GM19467 (cell line): Measurements from ENCODE around the gene ABL1.
"Not testable (repeated sequence)": the region's sequence is repeated elsewhere in the genome, so short reads cannot be mapped to it uniquely, and the experiment has no call there.

Experiments used
- ATAC-seq: cut with Tn5 transposase; IDR thresholded peaks from one replicate; pipeline ENCODE4 v1.9.1; 2021; ENCODE audit warnings: mild to moderate bottlenecking, moderate library complexity; ENCODE audit not compliant: unreplicated experiment

ABL1 gene

DNA sequence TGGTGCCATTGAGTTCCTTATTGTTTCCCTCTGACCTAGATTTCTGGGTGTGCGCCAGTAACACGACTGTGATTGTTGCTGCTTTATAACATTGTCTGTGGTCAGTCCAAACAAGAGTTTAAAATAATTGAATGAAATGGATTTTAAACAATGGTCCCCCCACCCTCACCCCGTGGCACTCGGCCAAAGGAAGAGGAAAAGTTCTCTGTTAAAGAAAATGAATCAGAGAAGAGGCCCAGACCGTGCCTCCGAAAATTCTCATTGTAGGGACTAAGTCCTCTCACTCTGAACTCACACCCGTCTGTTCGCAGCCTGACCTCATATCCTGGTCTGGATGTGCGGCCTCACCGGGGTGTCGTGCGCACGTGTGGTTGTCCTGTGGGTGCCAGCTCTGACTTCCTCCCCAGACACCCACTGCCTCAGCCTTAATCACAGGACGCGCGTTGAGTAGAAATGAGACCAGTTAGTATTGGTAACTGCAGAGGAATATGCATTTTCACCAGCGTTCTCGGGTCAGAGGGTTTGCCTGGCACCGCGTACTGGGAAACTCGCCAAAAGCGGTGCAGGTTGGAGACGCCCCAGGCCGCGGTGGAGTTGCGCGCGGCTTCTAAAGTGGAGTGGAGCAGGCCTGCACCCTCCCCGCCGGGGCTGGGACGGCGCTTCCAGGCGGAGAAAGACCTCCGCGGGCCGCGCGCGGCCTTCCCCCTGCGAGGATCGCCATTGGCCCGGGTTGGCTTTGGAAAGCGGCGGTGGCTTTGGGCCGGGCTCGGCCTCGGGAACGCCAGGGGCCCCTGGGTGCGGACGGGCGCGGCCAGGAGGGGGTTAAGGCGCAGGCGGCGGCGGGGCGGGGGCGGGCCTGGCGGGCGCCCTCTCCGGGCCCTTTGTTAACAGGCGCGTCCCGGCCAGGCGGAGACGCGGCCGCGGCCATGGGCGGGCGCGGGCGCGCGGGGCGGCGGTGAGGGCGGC, at the start of gene ABL1:
TSS of gene ABL1 (plus strand) at position 884 of the 966 bp plus-strand sequence. CDS start 193 bp downstream, outside the sequence.
- peak; percentile 60 for ATAC-seq

DNA sequence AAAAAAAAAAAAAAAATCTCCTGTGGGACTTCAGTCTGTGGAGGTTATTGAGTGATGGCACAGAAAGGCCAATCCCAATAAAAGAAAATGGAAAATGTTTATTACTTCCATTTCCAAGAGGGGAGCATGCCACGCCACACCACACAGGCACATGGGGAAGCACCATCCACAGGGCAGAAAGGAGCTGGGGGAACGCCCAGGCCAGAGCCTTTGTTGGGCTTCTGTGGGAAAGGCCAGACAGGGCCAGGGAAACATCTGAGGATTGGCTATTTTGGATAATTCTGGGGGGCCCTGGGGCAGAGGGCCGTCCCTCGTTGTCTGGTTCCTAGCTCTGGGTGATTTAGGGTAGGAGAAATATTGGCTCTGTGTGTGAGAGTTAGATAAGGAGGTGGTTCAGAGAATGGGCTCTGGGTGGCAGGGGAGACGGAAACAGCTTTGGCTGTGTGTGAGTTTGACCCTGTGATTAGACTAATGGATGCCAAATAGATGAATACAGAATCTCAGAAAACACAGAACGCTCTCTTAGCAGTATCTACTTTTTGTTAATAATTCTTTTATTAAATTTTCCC, 49.0 kb upstream of the ABL1 start:
- no peak for ATAC-seq

DNA sequence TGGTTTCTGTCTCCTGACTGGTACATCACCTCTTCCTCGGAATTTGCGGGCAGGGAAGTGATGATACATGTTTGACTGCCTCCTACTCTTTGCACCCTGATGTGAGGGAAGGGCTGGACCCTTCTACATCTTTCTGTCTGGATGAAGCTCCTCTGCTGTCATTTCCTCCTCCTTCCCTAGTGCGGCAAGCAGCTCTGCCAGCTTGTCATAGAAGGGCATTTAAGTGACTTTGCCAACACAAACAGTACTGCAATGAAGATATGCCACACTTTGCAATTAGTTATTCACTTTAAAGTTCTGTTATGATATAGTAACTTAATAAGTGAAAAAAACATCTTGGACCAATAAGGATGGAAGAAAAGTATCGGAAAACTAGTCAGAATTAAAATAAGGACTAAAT, 48.5 kb upstream of the ABL1 start:
- no peak for ATAC-seq

DNA sequence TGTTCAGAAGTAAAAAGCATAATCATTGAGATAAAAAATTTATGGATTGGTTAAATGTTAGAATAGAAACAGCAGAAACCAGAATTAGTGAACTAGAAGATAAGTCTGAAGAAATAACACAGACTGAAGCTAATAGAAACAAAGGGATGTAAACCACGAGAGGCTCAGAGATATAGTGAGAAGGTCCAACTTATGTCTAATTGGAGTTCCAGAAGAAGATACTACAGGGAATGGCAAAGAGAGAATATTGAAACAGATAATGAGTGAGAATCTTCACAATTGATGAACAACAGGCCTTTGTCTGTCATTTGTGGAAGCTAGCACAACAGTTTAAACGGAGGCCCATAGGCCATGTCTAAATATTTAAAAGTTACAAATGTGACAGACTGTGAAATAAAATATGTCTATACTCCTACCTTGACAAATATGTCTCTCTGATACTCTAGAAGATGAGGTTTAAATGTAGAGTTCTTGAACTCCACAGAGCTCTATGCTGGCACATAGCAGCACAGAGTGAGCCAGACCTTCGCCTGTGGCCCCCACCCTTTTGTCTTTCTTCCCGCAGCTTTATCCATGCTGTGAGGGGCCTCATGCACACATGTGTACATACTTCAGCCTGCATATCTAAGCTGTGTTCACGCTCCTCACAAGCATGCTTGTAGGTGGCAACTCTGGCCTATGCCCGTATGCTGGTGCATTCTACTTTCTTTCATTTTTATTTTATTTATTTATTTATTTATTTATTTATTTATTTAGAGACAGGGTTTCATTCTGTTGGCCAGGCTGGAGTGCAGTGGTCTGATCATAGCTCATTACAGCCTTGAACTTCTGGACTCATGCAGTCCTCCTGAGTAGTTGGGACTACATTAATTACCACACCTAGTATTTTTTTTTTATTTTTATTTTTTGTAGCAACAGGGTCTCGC, 45.0 kb upstream of the ABL1 start:
- no peak for ATAC-seq

DNA sequence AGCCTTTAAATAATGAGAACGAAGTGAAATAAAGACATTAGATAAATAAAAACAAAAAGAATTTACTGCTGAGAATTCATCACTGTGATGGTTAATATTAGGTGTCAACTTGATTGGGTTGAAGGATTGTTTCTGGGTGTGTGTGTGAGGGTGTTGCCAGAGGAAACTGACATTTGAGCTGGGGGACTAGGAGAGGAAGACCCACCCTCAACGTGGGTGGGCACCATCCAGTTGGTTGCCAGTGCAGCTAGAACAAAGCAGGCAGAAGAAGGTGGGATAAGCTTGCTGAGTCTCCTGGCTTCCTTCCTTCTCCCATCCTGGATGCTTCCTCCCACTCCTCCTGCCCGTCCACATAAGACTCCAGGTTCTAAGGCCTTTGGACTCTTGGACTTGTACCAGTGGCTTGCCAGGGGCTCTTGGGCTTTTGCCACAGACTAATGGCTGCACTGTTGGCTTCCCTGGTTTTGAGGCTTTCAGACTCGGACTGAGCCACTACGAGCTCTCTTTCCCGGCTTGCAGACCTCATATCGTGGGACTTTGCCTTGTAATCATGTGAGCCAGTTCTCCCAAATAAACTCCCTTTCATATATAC, 43.7 kb upstream of the ABL1 start:
- no peak for ATAC-seq

DNA sequence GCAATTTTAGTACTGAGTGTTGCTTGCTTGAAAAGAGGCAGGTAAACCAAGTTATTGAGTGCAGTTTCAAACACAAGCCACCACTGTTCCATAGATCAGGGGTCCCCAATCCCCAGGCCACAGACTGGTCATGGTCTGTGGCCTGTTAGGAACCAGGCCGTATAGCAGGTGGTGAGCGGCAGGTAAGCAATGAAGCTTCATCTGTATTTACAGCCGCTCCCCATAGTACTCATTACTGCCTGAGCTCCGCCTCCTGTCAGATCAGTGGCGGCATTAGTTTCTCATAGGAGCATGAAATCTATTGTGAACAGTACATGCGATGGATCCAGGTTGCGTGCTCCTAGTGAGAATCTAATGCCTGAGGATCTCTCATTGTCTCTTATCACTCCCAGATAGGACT, 41.5 kb upstream of the ABL1 start:
- ATAC-seq, result no peak

DNA sequence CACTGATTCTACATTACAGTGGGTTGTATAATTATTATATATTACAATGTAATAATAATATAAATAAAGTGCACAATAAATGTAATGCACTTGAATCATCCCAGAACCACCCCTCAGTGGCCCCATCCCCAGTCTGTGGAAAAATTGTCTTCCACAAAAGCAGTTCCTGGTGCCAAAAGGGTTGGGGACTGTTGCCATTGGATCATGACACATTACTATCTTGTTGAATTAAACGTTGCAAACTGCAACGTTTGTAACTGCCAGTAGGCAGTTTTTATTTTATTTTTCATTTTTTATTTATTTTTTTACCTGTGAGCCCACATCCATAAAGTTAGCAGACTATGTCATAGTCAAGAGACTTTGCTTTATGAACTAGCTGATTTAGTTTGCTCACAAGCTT, 41.0 kb upstream of the ABL1 start:
- not testable (repeated sequence) for ATAC-seq

DNA sequence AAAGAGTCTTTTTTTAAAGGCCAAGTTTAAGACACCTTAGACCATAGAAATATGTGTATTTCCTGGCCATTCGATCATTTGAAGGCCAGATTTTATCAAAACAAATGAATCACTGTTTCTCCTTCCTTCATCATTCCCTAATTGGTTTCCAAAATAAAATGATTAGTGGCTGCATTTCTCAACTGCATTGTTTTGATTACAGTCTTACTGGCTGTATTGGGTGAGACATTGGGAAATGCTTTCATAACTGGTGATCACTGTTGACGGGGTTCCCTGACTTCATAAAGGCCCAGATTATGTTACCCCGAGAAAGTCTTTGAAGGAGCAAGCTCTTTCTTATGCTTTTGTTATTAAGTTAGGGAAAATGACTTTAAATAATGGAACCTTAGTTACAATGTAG, 40.6 kb upstream of the ABL1 start:
- not testable (repeated sequence) for ATAC-seq

DNA sequence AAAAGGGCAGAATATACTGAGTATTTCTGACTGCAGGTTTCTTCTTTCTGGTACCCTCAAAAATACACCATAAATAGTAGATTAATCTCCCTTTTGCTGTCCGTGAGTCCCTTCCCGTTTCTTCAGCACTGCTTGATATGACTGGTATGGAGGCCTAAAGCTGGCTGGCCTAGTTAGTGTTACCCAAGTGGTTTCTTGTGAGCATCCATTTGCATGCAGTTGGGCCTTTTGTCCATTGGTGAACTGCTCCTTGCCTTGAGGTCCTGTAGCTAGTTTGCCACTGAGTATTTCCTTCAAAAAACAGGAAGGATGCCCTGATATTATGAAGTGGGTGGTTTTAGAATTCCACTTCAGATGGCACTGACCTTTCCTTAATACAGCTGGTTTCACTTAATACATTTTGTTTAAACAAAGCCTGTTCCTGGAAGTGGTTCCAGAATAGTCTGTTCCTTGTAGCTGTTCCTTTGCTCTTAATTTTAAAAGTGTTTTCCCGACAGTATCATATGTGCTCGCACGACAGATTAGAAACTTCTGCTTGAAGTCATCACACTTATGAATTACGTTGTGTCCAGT, 40.0 kb upstream of the ABL1 start:
- ATAC-seq, result no peak

DNA sequence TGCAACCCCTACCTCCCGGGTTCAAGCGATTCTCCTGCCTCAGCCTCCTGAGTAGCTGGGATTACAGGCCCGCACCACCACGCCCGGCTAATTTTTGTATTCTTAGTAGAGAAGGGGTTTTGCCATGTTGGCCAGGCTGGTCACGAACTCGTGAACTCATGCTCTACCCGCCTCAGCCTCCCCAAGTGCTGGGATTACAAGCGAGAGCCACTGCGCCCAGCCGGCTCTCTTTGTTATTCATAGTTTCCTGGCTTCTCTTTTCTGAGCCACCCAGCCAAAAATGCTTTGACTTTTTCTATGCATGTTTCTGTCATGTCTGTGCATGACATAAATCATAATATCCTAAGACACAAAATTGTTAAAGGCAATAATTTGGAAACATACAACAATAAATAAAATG, 31.9 kb upstream of the ABL1 start:
- not testable (repeated sequence) for ATAC-seq

DNA sequence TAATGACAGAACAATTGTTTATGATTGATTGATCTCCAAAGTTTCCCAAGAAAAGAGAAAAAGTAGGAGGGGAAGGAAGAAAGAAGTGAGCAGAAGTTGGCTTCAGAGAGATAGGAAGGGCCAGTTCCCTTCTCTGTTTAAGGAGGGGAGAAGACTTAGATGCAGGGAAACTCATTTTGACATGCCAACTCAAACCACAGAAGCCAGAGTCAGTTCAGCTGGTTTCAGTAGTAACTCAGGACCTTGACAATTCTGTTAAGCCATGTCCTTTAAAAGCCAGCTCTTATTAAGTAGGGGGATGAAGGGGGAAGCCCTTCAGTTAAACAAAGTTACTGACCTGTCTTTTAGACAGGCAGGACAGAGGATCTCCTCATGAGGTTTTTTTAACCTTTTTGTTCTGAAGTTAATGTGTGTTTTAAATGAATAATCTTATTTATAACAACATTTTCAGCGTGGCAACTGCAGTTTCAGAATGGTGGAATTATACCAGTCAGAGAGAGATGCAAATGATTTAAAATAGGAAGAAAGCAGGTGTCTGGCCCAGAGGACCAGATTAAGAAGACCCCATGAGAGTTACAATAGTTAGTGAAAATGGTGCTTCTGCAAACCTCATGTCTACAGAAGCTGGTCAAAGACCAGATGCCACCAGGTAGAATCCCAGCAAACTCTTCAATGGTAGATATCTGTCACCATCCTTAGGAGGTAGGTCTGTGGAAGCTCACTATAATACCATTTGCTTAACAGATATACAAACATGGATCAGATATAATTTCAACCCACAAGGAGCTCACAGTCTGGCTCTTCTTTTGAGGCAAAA, 29.3 kb upstream of the ABL1 start:
- ATAC-seq, result no peak

DNA sequence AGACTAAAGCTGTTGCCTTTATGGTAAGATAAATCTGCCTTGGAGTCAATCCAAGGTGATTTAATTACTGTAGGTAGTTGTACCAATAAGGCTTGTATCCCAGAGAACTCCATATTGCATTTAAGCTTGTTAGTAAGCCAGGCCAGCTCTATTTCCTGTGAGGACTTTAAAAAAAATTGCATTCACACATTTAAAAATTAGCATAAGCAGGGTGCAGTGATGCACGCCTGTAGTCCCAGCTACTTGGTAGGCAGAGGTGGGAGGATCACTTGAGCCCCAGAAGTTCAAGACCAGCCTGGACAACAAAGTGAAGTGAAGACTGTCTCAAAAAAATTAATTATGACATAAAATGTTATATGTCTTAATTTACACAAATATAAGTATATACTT, 28.7 kb upstream of the ABL1 start:
- ATAC-seq, result no peak

DNA sequence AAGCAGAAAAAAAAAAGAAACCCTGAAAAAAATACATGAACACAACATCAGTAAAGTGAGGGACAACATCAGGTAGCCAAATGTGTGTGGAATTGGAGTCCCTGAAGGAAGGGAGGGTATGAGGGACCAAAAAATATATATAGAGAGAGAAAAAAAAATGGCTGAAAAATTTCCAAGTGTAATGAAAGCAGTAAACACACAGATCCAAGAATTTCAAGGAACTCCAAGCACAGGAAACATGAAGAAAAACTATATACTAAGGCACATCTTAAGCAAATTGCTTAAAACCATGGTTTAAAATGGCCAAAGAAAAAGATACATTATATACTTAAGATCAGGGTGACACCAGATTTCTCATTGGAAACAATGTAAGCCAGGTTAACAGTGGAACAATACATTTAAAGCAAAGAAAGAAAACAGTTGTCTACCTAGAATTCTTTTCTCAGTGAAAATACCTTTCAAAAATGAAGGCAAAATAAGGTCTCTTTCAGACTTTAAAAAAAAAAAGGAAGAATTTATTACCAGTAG, 24.4 kb upstream of the ABL1 start:
- no peak for ATAC-seq

DNA sequence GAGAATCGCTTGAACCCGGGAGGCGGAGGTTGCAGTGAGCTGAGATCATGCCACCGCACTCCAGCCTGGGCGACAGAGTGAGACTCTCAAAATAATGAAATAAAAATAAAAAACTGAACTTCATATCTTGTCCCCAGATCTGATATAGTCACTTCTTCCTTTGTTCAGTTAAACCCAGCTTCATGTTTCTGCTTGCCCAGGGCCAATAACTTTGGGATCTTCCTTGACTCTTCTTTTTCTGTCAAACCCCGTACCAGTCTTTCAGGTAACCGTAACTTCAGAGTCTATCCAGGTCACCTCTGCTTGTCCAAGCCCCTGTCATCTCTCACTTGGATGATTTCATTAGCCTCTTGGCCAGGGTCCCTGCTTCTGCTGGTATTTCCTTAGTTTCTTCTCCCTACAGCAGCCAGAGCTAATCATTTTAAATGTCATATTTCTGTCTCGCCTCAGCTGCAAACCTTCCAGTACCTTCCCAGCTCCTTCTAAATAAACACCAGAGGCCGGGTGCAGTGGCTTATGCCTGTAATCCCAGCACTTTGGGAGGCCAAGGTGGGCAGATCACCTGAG, 19.7 kb upstream of the ABL1 start:
- no peak for ATAC-seq

DNA sequence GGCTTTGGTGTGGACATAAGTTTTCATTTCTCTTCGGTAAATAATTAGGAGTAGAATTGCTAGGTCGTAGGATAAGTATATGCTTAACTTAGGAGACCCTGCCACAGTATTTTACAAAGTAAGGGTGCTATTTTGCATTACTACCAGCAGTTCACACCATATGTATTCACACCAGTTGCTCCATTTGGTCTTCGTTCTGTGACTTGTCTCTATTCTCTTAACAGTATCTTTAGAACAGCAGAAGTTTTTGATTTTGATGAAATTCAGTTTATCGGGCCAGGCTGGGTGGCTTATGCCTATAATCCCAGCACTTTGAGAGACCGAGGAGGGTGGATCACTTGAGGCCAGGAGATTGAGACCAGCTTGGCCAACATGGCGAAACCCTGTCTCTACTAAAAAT, 17.1 kb upstream of the ABL1 start:
- ATAC-seq, result no peak

DNA sequence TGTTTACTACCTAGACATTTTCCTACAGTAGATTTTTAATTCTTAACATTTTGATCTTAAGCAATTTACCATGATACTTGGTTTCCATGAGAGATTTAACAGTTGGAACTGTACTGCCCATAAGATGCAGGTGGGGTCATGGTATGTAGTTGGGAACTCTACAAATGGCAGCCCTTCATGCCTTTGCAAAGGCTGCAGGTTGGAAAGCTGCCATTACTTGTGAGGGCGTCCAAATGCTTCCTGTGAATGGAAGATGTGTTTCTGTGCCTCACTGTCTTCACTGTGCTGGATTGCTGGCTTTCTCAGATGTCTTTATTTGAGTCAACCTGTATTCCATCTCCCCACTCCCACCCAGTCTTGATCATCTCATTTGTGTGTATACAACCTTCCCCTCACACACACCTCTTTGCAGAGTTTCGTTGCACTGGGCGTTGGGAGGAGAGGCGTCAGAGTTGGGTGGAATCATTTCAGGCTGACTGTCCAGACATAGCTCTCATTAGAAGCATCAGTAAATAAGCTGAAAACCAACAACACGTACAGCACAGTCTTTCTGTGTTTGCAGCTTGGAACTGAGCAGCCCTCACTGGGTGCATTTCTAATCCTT, 14.8 kb upstream of the ABL1 start:
- no peak for ATAC-seq

DNA sequence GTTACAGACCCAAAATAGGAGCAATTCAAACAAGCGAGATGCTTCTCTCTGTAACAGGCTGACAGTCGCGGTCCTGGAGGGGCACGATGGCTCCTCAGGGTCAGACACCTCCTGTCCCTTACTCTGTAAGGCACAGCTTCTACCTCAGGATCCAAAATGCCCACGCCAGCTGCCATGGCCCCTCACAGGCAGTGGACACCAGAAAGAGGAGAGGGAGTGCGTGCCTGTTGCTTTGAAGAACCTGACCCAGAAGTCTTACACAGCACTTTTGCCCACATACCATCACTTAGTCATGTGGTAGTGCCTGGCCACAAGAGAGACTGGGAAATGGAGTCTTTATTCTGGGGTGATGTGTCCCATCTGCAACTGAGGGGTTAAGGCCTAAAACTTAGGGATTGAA, 11.6 kb upstream of the ABL1 start:
- no peak for ATAC-seq

DNA sequence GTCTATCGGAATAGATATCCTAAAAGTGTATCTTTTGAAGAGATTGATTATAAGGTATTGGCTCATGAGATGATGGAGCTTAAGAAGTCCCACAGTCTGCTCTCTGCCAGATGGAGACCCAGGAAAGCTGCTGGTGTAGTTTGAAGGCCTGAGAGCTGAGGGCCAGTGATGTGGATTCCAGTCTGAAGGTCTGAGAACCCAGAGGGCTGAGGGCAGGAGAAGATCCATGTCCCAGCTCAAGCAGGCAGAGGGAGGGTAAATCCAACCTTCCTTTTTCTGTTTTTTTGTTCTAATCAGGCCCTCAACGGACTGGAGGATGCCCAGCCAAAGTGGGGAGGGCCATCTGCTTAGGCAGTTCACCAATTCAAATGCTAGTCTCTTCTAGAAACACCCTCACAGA, 11.0 kb upstream of the ABL1 start:
- no peak for ATAC-seq
